ENCODE measurements around the gene ABO. TPM values are rescaled to one million over a fixed set of nuclear protein-coding genes. Genes with fewer than 3 reads are reported as not detected.

The ABO gene
- 0.19 TPM in 1 of 5 replicates, not detected in the others for total RNA-seq (2022; extraction: Qiagen RNA extraction; ENCODE audit: low read depth)

DNA sequence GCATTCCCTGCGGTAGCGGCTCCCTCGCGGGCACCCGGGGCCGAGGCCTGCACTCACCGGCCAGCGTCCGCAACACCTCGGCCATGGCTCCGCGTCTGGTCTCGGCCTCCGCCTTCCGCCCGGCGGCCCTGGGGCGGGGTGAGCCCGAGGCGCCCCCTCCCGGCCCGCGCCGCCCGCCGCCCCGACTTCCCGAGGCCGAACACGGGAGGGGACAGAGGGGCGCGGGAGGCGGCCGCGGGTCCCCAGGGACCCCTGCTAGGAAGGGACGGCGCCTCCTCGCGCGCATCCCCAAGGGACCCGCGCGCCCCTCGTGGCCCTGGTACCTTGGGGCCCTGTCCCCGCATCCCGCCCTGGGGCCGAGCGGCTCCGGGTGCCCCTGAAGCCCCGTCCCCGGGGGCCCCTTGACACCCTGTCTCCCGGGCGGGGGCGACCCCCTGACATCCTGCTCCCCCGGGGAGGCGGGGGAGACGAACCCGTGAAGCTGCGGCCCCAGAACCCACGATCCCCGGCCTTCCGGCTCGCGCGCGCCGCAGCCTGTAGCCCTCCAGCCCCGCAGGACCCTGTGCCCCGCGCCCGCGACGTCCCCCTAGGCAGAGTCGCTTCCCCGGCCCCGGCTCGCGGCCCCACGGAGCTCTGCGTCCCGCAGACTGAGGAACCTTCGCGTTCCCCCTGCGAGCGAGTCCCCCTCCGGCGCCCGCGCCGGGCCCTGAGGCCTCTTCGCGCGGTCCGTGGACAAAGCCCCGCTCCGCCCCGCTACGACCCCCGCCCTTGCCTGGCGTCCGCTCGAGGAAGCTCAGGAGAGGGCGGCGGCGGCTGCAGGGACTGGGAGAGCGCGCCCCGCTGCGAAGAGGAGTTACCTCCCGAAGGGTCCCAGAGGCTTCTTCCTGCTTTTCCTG is at the start of gene ABO:
TSS of gene ABO (minus strand) at position 97 of the 896 bp plus-strand sequence.

GRCh38 chr9:133208880-133209300 is 66.1 kb downstream of the ABO start, which contains the start of gene OBP2B:
Gene OBP2B (minus strand): TSS chr9:133209250. CDS start chr9:133209199, 51 bp downstream.

Other genes starting within 250 kb of the ABO start
- 50.2 to 70.4 TPM (median 67.7 TPM) in 5 replicates for gene GTF3C5, start 244.2 kb downstream of the ABO start, total RNA-seq (2022; extraction: Qiagen RNA extraction; ENCODE audit: low read depth)
- 0.51 to 1.3 TPM (median 0.83 TPM) in 5 replicates for gene CEL, start 213.2 kb downstream of the ABO start, total RNA-seq (2022; extraction: Qiagen RNA extraction; ENCODE audit: low read depth)
- gene RALGDS, start 154.0 kb downstream of the ABO start, total RNA-seq (2022; extraction: Qiagen RNA extraction; ENCODE audit: low read depth): 19.2 to 29.0 TPM (median 26.7 TPM) in 5 replicates
- 1.5 to 3.0 TPM (median 2.2 TPM) in 5 replicates for gene GBGT1, start 111.3 kb downstream of the ABO start, total RNA-seq (2022; extraction: Qiagen RNA extraction; ENCODE audit: low read depth)
- not detected in 5 replicates for gene OBP2B, start 66.0 kb downstream of the ABO start, total RNA-seq (2022; extraction: Qiagen RNA extraction; ENCODE audit: low read depth)
- gene SURF6, start 61.0 kb upstream of the ABO start, total RNA-seq (2022; extraction: Qiagen RNA extraction; ENCODE audit: low read depth): 17.7 to 30.3 TPM (median 28.5 TPM) in 5 replicates
- 18.1 to 36.9 TPM (median 31.2 TPM) in 5 replicates for gene MED22, start 72.9 kb upstream of the ABO start, total RNA-seq (2022; extraction: Qiagen RNA extraction; ENCODE audit: low read depth)
- gene RPL7A, start 73.0 kb upstream of the ABO start, total RNA-seq (2022; extraction: Qiagen RNA extraction; ENCODE audit: low read depth): 3,235 to 3,749 TPM (median 3,386 TPM) in 5 replicates
- gene SURF1, start 81.3 kb upstream of the ABO start, total RNA-seq (2022; extraction: Qiagen RNA extraction; ENCODE audit: low read depth): 32.8 to 49.1 TPM (median 42.1 TPM) in 5 replicates
- 36.5 to 59.1 TPM (median 49.7 TPM) in 5 replicates for gene SURF2, start 81.3 kb upstream of the ABO start, total RNA-seq (2022; extraction: Qiagen RNA extraction; ENCODE audit: low read depth)
- gene SURF4, start 100.9 kb upstream of the ABO start, total RNA-seq (2022; extraction: Qiagen RNA extraction; ENCODE audit: low read depth): 155 to 210 TPM (median 205 TPM) in 5 replicates
- 0.84 to 2.0 TPM (median 0.94 TPM) in 5 replicates for gene STKLD1, start 101.2 kb upstream of the ABO start, total RNA-seq (2022; extraction: Qiagen RNA extraction; ENCODE audit: low read depth)
- gene REXO4, start 142.8 kb upstream of the ABO start, total RNA-seq (2022; extraction: Qiagen RNA extraction; ENCODE audit: low read depth): 28.2 to 40.7 TPM (median 36.1 TPM) in 5 replicates
- gene ADAMTS13, start 147.2 kb upstream of the ABO start, total RNA-seq (2022; extraction: Qiagen RNA extraction; ENCODE audit: low read depth): 0.17 to 0.69 TPM (median 0.51 TPM) in 5 replicates
- 2.1 to 5.0 TPM (median 4.3 TPM) in 5 replicates for gene CACFD1, start 184.8 kb upstream of the ABO start, total RNA-seq (2022; extraction: Qiagen RNA extraction; ENCODE audit: low read depth)
- gene SLC2A6, start 203.9 kb upstream of the ABO start, total RNA-seq (2022; extraction: Qiagen RNA extraction; ENCODE audit: low read depth): 10.1 to 24.1 TPM (median 22.3 TPM) in 5 replicates
- not detected in 5 replicates for gene MYMK, start 249.8 kb upstream of the ABO start, total RNA-seq (2022; extraction: Qiagen RNA extraction; ENCODE audit: low read depth)